GM10248 (cell line): ENCODE results near the gene LIMS2.

Experiments
- CTCF ChIA-PET: fragments of 300-600 bp; sonication (Branson Sonifier 250); formaldehyde crosslinking; extraction: SDS; loops from one replicate; lab custom pipeline; 2021; ENCODE audit warnings: antibody characterized with exemption; lab: Yijun Ruan, JAX
- POLR2A ChIA-PET: fragments of 350-650 bp; sonication (Branson Sonifier 250); formaldehyde crosslinking; extraction: SDS; loops from one replicate; lab custom pipeline; 2020; ENCODE audit warnings: antibody characterized with exemption; lab: Yijun Ruan, JAX
- DNase-seq: peaks from one replicate; pipeline ENCODE4 v3.0.0; 2012; ENCODE audit errors: extremely low spot score
- CTCF ChIP-seq: IDR thresholded peaks from 2 replicates; pipeline ENCODE4 v1.5.1; 2012; ENCODE audit warnings: mild to moderate bottlenecking, low read depth; ENCODE audit errors: extremely low read depth, missing control alignments, control extremely low read depth

Gene LIMS2

GRCh38 chr2:127596311-127597045, 78.9 kb downstream of the LIMS2 start:
- DNase-seq = no peak
- POLR2A ChIA-PET = no interaction called here
- CTCF ChIA-PET = interaction anchor here (0.8 to 2.4 kb wide), 3 partner anchors 13 to 54 kb away, joined by 4 to 6 read pairs (median 5); no protein-coding TSS in a partner anchor
- no peak for TF ChIP-seq CTCF

GRCh38 chr2:127594116-127594591, 81.2 kb downstream of the LIMS2 start:
- ChIA-PET CTCF (interaction anchor here (1.6 to 4.7 kb wide), 4 partner anchors 9 to 58 kb away, joined by 4 to 53 read pairs (median 6); no protein-coding TSS in a partner anchor), POLR2A (no interaction called here)
- no peak for TF ChIP-seq CTCF
- no peak for DNase-seq

- CTCF ChIA-PET = interaction anchor here (1.0 to 4.7 kb wide), 4 partner anchors 10 to 59 kb away, joined by 3 to 53 read pairs (median 5); no protein-coding TSS in a partner anchor
- DNase-seq = no peak
Measured at GRCh38 chr2:127593228-127594115, 81.9 kb downstream of the LIMS2 start.

GRCh38 chr2:127592761-127593227, 82.5 kb downstream of the LIMS2 start:
- no peak for DNase-seq
- ChIA-PET CTCF (interaction anchor here (1.0 to 4.7 kb wide), 4 partner anchors 11 to 290 kb away, joined by 3 to 53 read pairs (median 6); no protein-coding TSS in a partner anchor), POLR2A (no interaction called here)
- no peak for TF ChIP-seq CTCF

More at GRCh38 chr2:127593228-127594115, 81.9 kb downstream of the LIMS2 start:
- no peak for TF ChIP-seq CTCF
- POLR2A ChIA-PET = no interaction called here

- peak; percentile 87 for DNase-seq
- ChIA-PET CTCF (interaction anchor here (0.6 to 4.7 kb wide), 42 partner anchors 8 to 597 kb away, joined by 3 to 90 read pairs (median 5); partner anchors contain the start of genes GPR17, LIMS2 and SFT2D3), POLR2A (interaction anchor here (0.5 to 1.6 kb wide), 3 partner anchors 58 to 326 kb away, joined by 3 to 9 read pairs (median 5); no protein-coding TSS in a partner anchor)
- TF ChIP-seq CTCF = peak; percentile 91
Measured at GRCh38 chr2:127591221-127591923, 84.0 kb downstream of the LIMS2 start.
